NB4 (cell line): ENCODE results near the gene NPR3.

ENCODE experiments used
- DNase-seq: peaks from one replicate; pipeline ENCODE4 v3.0.0; 2010; ENCODE audit warnings: low read depth
- H3K4me3 ChIP-seq: one replicate; pipeline ENCODE4 v1.5.1; 2011; ENCODE audit warnings: mild to moderate bottlenecking, low read depth, low read length, moderate library complexity
- MAX ChIP-seq: IDR thresholded peaks from 2 replicates; pipeline ENCODE4 v1.6.1; 2011; ENCODE audit warnings: low read depth, low read length
- MYC ChIP-seq: IDR thresholded peaks from 2 replicates; pipeline ENCODE4 v1.6.1; 2011; ENCODE audit warnings: low read depth, low read length
- POLR2A ChIP-seq: IDR thresholded peaks from 2 replicates; pipeline ENCODE4 v1.6.1; 2011; ENCODE audit warnings: mild to moderate bottlenecking; ENCODE audit not compliant: insufficient read length; ENCODE audit errors: extremely low read depth
- TF ChIP-seq, protein P1 (sequence below): IDR thresholded peaks from one replicate; pipeline ENCODE4 v1.5.1; 2012; ENCODE audit warnings: low read depth, low read length

NPR3 gene

DNA sequence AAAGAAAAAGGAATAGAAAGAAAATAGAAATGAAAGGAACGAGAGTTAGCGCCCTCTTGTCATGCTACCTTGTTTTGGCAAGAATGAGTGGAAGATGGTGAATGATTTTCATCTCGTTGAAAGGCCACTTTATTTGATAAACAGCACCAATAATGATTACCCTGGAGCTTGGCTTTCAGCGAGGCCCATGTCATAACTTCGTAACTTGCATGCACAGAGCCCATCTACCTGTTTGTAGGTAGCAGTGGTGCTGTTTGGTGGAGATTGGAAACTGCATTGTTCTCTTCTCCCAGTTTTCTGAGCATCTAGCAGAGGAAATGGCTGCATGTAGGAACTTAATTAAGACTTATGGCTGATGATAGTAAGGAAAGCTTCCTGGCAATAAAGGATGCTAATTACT lies 59.3 kb downstream of the NPR3 start:
- no peak for DNase-seq
- H3K4me3 ChIP-seq = no peak overlapping the region

DNA sequence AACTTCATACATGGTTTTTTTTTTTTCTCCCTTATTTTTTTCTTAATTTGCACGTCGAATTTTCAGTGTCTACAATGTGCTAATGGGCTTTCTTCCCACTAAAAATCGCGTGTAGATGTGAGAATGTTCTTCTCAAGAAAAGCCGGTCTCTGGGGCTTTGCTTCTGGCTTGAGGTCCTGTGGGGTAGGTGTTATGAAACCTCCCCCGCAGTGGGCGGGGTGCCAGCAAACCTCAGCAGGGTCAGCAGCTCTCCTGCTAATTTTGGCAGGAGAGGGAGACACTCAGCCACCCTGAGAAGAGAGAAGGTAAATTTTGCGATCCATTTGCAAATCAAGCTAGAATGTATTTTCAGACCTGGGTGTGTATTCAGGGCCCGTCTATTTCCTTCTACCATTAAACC lies 59.9 kb downstream of the NPR3 start:
- TF ChIP-seq POLR2A (no peak), MYC (no peak), MAX (no peak)
- TF ChIP-seq, protein P1, sequence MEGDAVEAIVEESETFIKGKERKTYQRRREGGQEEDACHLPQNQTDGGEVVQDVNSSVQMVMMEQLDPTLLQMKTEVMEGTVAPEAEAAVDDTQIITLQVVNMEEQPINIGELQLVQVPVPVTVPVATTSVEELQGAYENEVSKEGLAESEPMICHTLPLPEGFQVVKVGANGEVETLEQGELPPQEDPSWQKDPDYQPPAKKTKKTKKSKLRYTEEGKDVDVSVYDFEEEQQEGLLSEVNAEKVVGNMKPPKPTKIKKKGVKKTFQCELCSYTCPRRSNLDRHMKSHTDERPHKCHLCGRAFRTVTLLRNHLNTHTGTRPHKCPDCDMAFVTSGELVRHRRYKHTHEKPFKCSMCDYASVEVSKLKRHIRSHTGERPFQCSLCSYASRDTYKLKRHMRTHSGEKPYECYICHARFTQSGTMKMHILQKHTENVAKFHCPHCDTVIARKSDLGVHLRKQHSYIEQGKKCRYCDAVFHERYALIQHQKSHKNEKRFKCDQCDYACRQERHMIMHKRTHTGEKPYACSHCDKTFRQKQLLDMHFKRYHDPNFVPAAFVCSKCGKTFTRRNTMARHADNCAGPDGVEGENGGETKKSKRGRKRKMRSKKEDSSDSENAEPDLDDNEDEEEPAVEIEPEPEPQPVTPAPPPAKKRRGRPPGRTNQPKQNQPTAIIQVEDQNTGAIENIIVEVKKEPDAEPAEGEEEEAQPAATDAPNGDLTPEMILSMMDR = no peak
- peak; percentile 23 for DNase-seq
- H3K4me3 ChIP-seq = no peak overlapping the region

More for the DNA sequence above, 59.3 kb downstream of the NPR3 start:
- TF ChIP-seq, protein P1 = no peak
- TF ChIP-seq MYC (no peak), POLR2A (no peak), MAX (no peak)

DNA sequence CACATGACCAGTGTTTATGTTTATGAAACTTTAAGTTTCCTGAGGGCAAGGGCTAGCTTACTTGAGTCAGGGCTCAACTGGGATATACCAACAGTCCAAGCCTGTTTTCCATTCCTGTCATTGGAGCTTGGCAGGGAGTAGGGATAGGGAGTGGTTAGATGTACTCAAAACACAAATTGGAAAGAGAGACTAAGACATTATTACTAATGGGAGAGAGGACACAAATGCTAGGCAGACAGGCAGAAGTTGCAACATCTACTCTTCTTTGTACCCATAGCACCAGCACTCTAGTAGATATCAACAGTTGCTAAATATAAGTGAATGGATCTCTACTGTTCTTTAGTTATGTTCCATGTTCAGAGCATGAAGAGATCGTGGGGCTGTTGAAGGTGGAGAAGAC lies 62.8 kb downstream of the NPR3 start:
- TF ChIP-seq MAX (no peak), MYC (no peak), POLR2A (no peak)
- TF ChIP-seq, protein P1 = no peak
- H3K4me3 ChIP-seq = no peak overlapping the region
- no peak for DNase-seq

DNA sequence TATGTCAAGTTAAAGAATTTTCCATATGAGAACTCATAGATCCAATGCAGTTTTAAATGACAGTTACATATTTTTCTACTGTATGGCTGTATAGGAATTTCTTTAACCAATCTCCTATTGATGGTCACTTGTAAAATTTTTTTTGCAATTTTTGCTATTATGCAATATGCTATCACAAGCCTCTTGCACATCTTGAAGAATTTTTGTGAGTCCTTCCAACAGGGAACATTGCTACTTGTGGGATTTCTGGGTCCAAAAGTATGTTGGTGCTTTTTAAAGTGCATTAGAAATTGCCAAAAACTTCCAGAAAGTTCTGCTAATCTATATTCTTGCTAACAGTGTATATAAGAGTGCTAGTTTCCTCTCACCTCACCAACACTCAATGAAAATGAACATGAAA lies 65.1 kb downstream of the NPR3 start:
- no peak overlapping the region for H3K4me3 ChIP-seq
- TF ChIP-seq, protein P1 = no peak
- no peak for TF ChIP-seq POLR2A
- no peak for TF ChIP-seq MAX
- no peak for TF ChIP-seq MYC
- DNase-seq = no peak

- TF ChIP-seq MYC (no peak), MAX (no peak), POLR2A (no peak)
- TF ChIP-seq, protein P1 = no peak
- no peak for DNase-seq
- no peak overlapping the region for H3K4me3 ChIP-seq
Observed at GRCh38 chr5:32777222-32777621, 66.1 kb downstream of the NPR3 start.

GRCh38 chr5:32777733-32778132 lies 66.6 kb downstream of the NPR3 start:
- H3K4me3 ChIP-seq = no peak overlapping the region
- no peak for DNase-seq
- TF ChIP-seq, protein P1 = no peak
- TF ChIP-seq POLR2A (no peak), MYC (no peak), MAX (no peak)
